HepG2 (cell line): Measurements from ENCODE around the gene USP15. TPM values are rescaled to one million over a fixed set of nuclear protein-coding genes. Genes with fewer than 3 reads are reported as not detected.

Source experiments
- AGO1 ChIP-seq: fragments of 200-400 bp; formaldehyde crosslinking; IDR thresholded peaks from 2 replicates; pipeline ENCODE4 v1.6.1; 2017; ENCODE audit warnings: mild to moderate bottlenecking, low read depth, low read length, moderate library complexity; ENCODE audit not compliant: poor library complexity, severe bottlenecking
- HES4 ChIP-seq: sonication (generic); formaldehyde crosslinking; IDR thresholded peaks from 2 replicates; pipeline ENCODE4 v1.9.0; 2021; ENCODE audit warnings: mild to moderate bottlenecking, missing genetic modification reagents, borderline replicate concordance
- HHEX ChIP-seq: IDR thresholded peaks from 2 replicates; pipeline ENCODE4 v1.6.1; 2016; ENCODE audit warnings: control low read depth
- ZFP37 ChIP-seq: sonication (generic); formaldehyde crosslinking; IDR thresholded peaks from 2 replicates; pipeline ENCODE4 v1.4.0; 2020; ENCODE audit warnings: missing genetic modification reagents, borderline replicate concordance
- ZNF230 ChIP-seq: sonication (generic); formaldehyde crosslinking; IDR thresholded peaks from 2 replicates; pipeline ENCODE4 v1.4.0; 2020; ENCODE audit warnings: mild to moderate bottlenecking, missing genetic modification reagents
- ZNF3 ChIP-seq: IDR thresholded peaks from 2 replicates; pipeline ENCODE4 v1.7.0; 2017; ENCODE audit warnings: inconsistent platforms
- ZNF451 ChIP-seq: sonication (generic); formaldehyde crosslinking; IDR thresholded peaks from 2 replicates; pipeline ENCODE4 v1.5.0; 2020; ENCODE audit warnings: mild to moderate bottlenecking, missing genetic modification reagents
- ZNF644 ChIP-seq: IDR thresholded peaks from 2 replicates; pipeline ENCODE4 v1.6.1; 2016; ENCODE audit warnings: low read depth
- ZNF678 ChIP-seq: sonication (generic); formaldehyde crosslinking; IDR thresholded peaks from 2 replicates; pipeline ENCODE4 v1.4.0; 2020; ENCODE audit warnings: mild to moderate bottlenecking, missing genetic modification reagents
- polyA plus RNA-seq, 8 experiments: library from polyadenylated mRNA; depleted of rRNA in 3 of 8; stranded (reverse) in 7 of 8; unstranded in 1 of 8; fragments of >200 nt; fragmentation: Illumina TruSeq in 4 of 8; extraction: Trizol in 4 of 8; gene quantifications; 2 replicates each; pipeline versions ENCODE4 v1.2.1 to v1.2.3, GENCODE V29; 2011 to 2016; ENCODE audit warnings: low read depth in 4 of 8, missing spikeins in 1 of 8, mixed read lengths in 1 of 8; ENCODE audit not compliant: insufficient read depth in 1 of 8
- total RNA-seq, 5 experiments: library from RNA; depleted of rRNA; stranded (reverse); fragments of >200 nt; fragmentation: Illumina TruSeq; extraction: Trizol; gene quantifications; 2 replicates each; pipeline ENCODE4 v1.2.3, GENCODE V29; 2016; ENCODE audit warnings: low read depth in 1 of 5
- TF ChIP-seq, protein P1 (sequence below): sonication (generic); formaldehyde crosslinking; IDR thresholded peaks from 2 replicates; pipeline ENCODE4 v1.8.1; 2022; ENCODE audit warnings: low read depth, mild to moderate bottlenecking, missing genetic modification reagents
- TF ChIP-seq, protein P2 (sequence below): sonication (generic); formaldehyde crosslinking; IDR thresholded peaks from 2 replicates; pipeline ENCODE4 v1.9.0; 2022; ENCODE audit warnings: low read depth, missing genetic modification reagents
- TF ChIP-seq, protein P3 (sequence below): sonication (generic); formaldehyde crosslinking; IDR thresholded peaks from one replicate; pipeline ENCODE4 v1.5.1; 2020; ENCODE audit warnings: mild to moderate bottlenecking, missing genetic modification reagents; ENCODE audit errors: not compliant biosample characterization
- TF ChIP-seq, protein P4 (sequence below): sonication (generic); formaldehyde crosslinking; IDR thresholded peaks from 2 replicates; pipeline ENCODE4 v1.5.0; 2020; ENCODE audit warnings: missing genetic modification reagents

Gene USP15
- total and polyA plus RNA-seq, 2 of the 13 experiments (the other 11 are each of a cell fraction or from before 2014, with no cell fraction given) = 17.3 to 51.7 TPM

DNA sequence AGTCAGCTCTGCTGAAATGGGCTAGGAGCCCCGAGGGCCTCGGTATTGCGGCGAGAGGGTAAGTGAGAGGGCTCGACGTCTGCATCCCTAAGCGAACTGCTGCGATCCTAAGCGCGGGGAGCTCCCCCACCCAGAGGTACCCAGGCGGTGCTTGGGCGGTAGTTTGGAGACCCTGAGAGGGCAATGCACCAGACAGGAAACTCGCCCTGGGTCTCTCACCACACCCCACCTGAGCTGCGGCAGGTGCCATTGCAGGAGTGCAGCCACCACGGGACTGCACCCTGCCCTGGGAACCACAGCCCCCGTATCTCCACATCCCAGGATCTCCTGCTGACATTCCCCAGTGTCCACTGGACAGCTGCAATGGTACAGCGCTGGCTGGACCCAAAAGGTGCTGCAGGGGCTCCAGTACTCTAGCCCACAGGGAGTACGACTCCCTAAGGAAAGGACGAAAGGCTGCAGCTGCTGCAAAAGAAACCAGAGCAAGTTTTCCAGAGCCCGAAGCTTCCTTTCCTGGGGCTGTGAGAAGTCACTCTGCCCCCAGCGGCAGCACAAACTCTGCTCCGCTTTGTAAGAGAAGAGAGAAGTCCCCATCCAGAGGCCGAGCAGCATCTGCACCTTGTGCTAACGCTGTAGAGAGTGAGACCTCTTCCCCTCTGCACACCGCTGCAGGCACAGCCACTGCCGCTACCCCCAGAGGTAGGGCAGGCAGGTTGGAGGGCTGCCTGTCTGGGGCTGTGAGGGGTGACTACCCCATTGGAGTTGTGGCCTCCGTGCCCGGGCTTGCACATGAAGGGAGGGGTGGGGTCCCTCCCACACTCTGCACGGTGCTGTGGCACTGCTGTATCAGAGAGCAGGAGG, 175.3 kb downstream of the USP15 start (continued):
- TF ChIP-seq, protein P1, sequence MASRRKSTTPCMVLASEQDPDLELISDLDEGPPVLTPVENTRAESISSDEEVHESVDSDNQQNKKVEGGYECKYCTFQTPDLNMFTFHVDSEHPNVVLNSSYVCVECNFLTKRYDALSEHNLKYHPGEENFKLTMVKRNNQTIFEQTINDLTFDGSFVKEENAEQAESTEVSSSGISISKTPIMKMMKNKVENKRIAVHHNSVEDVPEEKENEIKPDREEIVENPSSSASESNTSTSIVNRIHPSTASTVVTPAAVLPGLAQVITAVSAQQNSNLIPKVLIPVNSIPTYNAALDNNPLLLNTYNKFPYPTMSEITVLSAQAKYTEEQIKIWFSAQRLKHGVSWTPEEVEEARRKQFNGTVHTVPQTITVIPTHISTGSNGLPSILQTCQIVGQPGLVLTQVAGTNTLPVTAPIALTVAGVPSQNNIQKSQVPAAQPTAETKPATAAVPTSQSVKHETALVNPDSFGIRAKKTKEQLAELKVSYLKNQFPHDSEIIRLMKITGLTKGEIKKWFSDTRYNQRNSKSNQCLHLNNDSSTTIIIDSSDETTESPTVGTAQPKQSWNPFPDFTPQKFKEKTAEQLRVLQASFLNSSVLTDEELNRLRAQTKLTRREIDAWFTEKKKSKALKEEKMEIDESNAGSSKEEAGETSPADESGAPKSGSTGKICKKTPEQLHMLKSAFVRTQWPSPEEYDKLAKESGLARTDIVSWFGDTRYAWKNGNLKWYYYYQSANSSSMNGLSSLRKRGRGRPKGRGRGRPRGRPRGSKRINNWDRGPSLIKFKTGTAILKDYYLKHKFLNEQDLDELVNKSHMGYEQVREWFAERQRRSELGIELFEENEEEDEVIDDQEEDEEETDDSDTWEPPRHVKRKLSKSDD = no peak
- TF ChIP-seq ZNF678 (CRISPR knock-in tag) = no peak
- 0 out of 2 replicates have a peak, but pooled peaks have one; percentile 20 for TF ChIP-seq ZNF230 (CRISPR knock-in tag)
- no peak for TF ChIP-seq ZNF644 (CRISPR knock-in tag)
- TF ChIP-seq ZFP37 (CRISPR knock-in tag) = no peak
- 0 out of 2 replicates have a peak, but pooled peaks have one; percentile 30 for TF ChIP-seq HES4
- TF ChIP-seq AGO1 = no peak
- TF ChIP-seq, protein P2, sequence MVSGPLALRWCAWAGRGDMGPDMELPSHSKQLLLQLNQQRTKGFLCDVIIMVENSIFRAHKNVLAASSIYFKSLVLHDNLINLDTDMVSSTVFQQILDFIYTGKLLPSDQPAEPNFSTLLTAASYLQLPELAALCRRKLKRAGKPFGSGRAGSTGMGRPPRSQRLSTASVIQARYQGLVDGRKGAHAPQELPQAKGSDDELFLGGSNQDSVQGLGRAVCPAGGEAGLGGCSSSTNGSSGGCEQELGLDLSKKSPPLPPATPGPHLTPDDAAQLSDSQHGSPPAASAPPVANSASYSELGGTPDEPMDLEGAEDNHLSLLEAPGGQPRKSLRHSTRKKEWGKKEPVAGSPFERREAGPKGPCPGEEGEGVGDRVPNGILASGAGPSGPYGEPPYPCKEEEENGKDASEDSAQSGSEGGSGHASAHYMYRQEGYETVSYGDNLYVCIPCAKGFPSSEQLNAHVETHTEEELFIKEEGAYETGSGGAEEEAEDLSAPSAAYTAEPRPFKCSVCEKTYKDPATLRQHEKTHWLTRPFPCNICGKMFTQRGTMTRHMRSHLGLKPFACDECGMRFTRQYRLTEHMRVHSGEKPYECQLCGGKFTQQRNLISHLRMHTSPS (CRISPR knock-in tag) = no peak; the same call in 1 of the 2 replicates
- TF ChIP-seq ZNF3 (CRISPR knock-in tag) = no peak
- no peak for TF ChIP-seq HHEX (CRISPR knock-in tag)
- TF ChIP-seq, protein P3, sequence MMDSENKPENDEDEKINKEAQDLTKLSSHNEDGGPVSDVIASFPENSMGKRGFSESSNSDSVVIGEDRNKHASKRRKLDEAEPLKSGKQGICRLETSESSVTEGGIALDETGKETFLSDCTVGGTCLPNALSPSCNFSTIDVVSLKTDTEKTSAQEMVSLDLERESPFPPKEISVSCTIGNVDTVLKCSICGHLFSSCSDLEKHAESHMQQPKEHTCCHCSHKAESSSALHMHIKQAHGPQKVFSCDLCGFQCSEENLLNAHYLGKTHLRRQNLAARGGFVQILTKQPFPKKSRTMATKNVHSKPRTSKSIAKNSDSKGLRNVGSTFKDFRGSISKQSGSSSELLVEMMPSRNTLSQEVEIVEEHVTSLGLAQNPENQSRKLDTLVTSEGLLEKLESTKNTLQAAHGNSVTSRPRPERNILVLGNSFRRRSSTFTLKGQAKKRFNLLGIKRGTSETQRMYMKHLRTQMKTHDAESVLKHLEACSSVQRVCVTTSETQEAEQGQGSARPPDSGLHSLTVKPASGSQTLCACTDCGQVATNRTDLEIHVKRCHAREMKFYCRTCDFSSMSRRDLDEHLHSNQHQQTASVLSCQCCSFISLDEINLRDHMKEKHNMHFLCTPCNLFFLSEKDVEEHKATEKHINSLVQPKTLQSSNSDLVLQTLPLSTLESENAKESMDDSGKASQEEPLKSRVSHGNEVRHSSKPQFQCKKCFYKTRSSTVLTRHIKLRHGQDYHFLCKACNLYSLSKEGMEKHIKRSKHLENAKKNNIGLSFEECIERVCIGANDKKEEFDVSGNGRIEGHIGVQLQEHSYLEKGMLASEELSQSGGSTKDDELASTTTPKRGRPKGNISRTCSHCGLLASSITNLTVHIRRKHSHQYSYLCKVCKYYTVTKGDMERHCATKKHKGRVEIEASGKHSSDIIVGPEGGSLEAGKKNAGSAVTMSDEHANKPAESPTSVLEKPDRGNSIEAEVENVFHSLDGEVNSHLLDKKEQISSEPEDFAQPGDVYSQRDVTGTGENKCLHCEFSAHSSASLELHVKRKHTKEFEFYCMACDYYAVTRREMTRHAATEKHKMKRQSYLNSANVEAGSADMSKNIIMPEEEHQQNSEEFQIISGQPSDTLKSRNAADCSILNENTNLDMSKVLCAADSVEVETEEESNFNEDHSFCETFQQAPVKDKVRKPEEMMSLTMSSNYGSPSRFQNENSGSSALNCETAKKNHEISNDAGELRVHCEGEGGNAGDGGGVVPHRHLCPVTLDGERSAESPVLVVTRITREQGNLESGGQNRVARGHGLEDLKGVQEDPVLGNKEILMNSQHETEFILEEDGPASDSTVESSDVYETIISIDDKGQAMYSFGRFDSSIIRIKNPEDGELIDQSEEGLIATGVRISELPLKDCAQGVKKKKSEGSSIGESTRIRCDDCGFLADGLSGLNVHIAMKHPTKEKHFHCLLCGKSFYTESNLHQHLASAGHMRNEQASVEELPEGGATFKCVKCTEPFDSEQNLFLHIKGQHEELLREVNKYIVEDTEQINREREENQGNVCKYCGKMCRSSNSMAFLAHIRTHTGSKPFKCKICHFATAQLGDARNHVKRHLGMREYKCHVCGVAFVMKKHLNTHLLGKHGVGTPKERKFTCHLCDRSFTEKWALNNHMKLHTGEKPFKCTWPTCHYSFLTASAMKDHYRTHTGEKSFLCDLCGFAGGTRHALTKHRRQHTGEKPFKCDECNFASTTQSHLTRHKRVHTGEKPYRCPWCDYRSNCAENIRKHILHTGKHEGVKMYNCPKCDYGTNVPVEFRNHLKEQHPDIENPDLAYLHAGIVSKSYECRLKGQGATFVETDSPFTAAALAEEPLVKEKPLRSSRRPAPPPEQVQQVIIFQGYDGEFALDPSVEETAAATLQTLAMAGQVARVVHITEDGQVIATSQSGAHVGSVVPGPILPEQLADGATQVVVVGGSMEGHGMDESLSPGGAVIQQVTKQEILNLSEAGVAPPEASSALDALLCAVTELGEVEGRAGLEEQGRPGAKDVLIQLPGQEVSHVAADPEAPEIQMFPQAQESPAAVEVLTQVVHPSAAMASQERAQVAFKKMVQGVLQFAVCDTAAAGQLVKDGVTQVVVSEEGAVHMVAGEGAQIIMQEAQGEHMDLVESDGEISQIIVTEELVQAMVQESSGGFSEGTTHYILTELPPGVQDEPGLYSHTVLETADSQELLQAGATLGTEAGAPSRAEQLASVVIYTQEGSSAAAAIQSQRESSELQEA (CRISPR knock-in tag) = no peak
- TF ChIP-seq ZNF451 (CRISPR knock-in tag) = no peak; the same call in 1 of the 2 replicates
- TF ChIP-seq, protein P4, sequence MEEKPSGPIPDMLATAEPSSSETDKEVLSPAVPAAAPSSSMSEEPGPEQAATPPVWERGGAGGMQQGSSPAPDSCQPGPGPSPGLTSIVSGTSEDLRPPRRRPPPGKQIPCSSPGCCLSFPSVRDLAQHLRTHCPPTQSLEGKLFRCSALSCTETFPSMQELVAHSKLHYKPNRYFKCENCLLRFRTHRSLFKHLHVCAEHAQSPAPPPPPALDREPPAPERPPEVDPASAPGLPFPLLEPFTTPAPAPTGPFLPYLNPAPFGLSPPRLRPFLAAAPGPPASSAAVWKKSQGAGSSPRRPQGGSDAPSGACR (CRISPR knock-in tag) = no peak
